Measurements from ENCODE around the gene RACK1. TPM values are rescaled to one million over a fixed set of nuclear protein-coding genes. Genes with fewer than 3 reads are reported as not detected.

Gene RACK1
- polyA plus RNA-seq, 2 of the 4 experiments (the other 2 are of a cell fraction): 2,590 to 3,139 TPM

DNA sequence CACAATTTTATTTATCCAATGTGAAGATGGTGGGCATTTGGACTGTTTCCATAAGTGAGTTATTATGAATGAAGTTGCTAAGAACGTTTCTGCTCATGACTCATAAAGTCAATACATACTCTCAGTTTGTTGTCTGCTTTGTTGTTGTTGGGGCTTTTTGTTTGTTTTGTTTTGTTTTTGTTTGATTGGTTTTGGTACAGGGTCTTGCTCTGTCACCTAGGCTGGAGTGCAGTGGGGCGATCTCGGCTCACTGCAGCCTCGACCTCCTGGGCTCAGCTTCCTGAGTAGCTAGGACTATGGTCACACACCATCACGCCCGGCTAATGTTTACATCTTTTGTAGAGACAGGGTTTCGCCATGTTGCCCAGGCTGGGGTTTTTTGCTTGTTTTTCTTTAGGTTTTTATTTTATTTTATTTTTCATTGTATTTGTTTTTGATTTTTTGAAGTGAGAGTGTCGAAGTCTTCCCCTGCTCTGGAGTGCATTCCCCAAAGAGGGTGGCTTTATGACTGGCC is 56.7 kb downstream of the RACK1 start:
- Histone ChIP-seq H3K4me2 (peak overlapping the region; percentile 99), H3K27ac (peak overlapping the region; percentile 79 to 96), H3K4me3 (peak overlapping the region; percentile 82), H3K4me1 (peaks cover 12% of the 10 kb centered on the region), H3K9me3 (no peaks in the 10 kb centered on the region)
- 4% methylated on average over 8 of the region's 8 CpGs for WGBS (ENCODE audit: missing lambda C conversion rate)
- TF ChIP-seq JUN (IDR thresholded peaks at IDR 0.05) (0 out of 5 replicates have a peak, but pooled peaks of 1 of the 2 experiments have one; percentile 15), HEYL (CRISPR knock-in tag; IDR thresholded peaks at IDR 0.05) (no peak), CHD2 (IDR thresholded peaks at IDR 0.05; ENCODE audit: low read length, partially characterized antibody) (no peak), EHF (CRISPR knock-in tag; IDR thresholded peaks at IDR 0.05) (no peak), NPAS2 (CRISPR knock-in tag; IDR thresholded peaks at IDR 0.05; ENCODE audit: borderline replicate concordance) (no peak), JUNB (IDR thresholded peaks at IDR 0.05) (no peak), ZC3H11A (IDR thresholded peaks at IDR 0.05) (no peak), ESRRA (IDR thresholded peaks at IDR 0.05; ENCODE audit: borderline replicate concordance, low read length) (no peak), CHD4 (IDR thresholded peaks at IDR 0.05; ENCODE audit: borderline replicate concordance) (no peak), ZNF302 (CRISPR knock-in tag; IDR thresholded peaks at IDR 0.05) (no peak), NR3C1 (IDR thresholded peaks at IDR 0.05) (no peak), FOSL2 (IDR thresholded peaks at IDR 0.05) (no peak), FOSL2 (CRISPR knock-in tag; IDR thresholded peaks at IDR 0.05) (peak; percentile 84)
- ChIA-PET CTCF (interaction anchor here (0.6 to 4.3 kb wide), 12 partner anchors 10 to 78 kb away, joined by 3 to 24 read pairs (median 8); partner anchors contain the start of gene TRIM7), POLR2A (interaction anchor here (0.5 to 6.4 kb wide), 5 partner anchors 29 to 707 kb away, joined by 3 to 48 read pairs (median 4); partner anchors contain the start of genes TRIM41 and ZFP62)
- DNase-seq (ENCODE audit: low read depth in 1 of 2, low spot score in 1 of 2) (peak in 1 of 2 experiments; percentile 67), ATAC-seq (no peak), FAIRE-seq (no peak)

Small RNA genes lying within 50 kb of the gene (small RNA-seq; reads per million reads assigned to genes)
- gene MIR4638 (0 reads per million in 6 experiments), gene SNORD95 (0 reads per million in 6 experiments), gene SNORD96A (0 reads per million in 6 experiments)

Other genes starting within 250 kb of the RACK1 start
- gene BTNL9, start 203.6 kb downstream of the RACK1 start, polyA plus RNA-seq (2011; rRNA removed): 0.85 and 0.89 TPM in 2 replicates
- 1.2 to 1.8 TPM (median 1.5 TPM) in 3 replicates for gene BTNL9, start 203.6 kb downstream of the RACK1 start, polyA plus RNA-seq (2017; fragmentation: RNase III; extraction: RNeasy Plus Mini Kit Qiagen cat#74134 plus additional on column Dnase treatment)
- not detected in 2 replicates for gene OR2V1, start 112.7 kb downstream of the RACK1 start, polyA plus RNA-seq (2011; rRNA removed)
- not detected in 3 replicates for gene OR2V1, start 112.7 kb downstream of the RACK1 start, polyA plus RNA-seq (2017; fragmentation: RNase III; extraction: RNeasy Plus Mini Kit Qiagen cat#74134 plus additional on column Dnase treatment)
- not detected in 2 replicates for gene OR2V2, start 96.3 kb downstream of the RACK1 start, polyA plus RNA-seq (2011; rRNA removed)
- gene OR2V2, start 96.3 kb downstream of the RACK1 start, polyA plus RNA-seq (2017; fragmentation: RNase III; extraction: RNeasy Plus Mini Kit Qiagen cat#74134 plus additional on column Dnase treatment): not detected in 3 replicates
- gene TRIM7, start 38.7 kb downstream of the RACK1 start, polyA plus RNA-seq (2011; rRNA removed): 20.4 and 30.7 TPM in 2 replicates
- 21.8 to 23.2 TPM (median 23.1 TPM) in 3 replicates for gene TRIM7, start 38.7 kb downstream of the RACK1 start, polyA plus RNA-seq (2017; fragmentation: RNase III; extraction: RNeasy Plus Mini Kit Qiagen cat#74134 plus additional on column Dnase treatment)
- gene TRIM41, start 20.6 kb downstream of the RACK1 start, polyA plus RNA-seq (2011; rRNA removed): 17.0 and 22.7 TPM in 2 replicates
- gene TRIM41, start 20.6 kb downstream of the RACK1 start, polyA plus RNA-seq (2017; fragmentation: RNase III; extraction: RNeasy Plus Mini Kit Qiagen cat#74134 plus additional on column Dnase treatment): 29.7 to 35.0 TPM (median 32.5 TPM) in 3 replicates
- gene TRIM52, start 17.2 kb upstream of the RACK1 start, polyA plus RNA-seq (2011; rRNA removed): 10.9 and 11.1 TPM in 2 replicates
- 10.9 to 13.1 TPM (median 12.1 TPM) in 3 replicates for gene TRIM52, start 17.2 kb upstream of the RACK1 start, polyA plus RNA-seq (2017; fragmentation: RNase III; extraction: RNeasy Plus Mini Kit Qiagen cat#74134 plus additional on column Dnase treatment)
- not detected in 2 replicates for gene OR4F3, start 123.4 kb upstream of the RACK1 start, polyA plus RNA-seq (2011; rRNA removed)
- not detected in 3 replicates for gene OR4F3, start 123.4 kb upstream of the RACK1 start, polyA plus RNA-seq (2017; fragmentation: RNase III; extraction: RNeasy Plus Mini Kit Qiagen cat#74134 plus additional on column Dnase treatment)

Measured in A549 (cell line).